Neural progenitor cell (in vitro differentiated cells): ENCODE results near the gene INO80.

Source experiments
- CTCF ChIP-seq: fragments of 200-600 bp; sonication (generic); IDR thresholded peaks from 2 replicates; pipeline ENCODE4 v1.5.1; 2017; ENCODE audit warnings: antibody characterized with exemption, mild to moderate bottlenecking
- EZH2phosphoT487 ChIP-seq: fragments of 200-600 bp; sonication (generic); IDR thresholded peaks from 2 replicates; pipeline ENCODE4 v1.6.1; 2017; ENCODE audit warnings: antibody characterized with exemption

- no peak for TF ChIP-seq CTCF
- no peak for TF ChIP-seq EZH2phosphoT487
These were observed 38.3 kb upstream of the INO80 start for GRCh38 chr15:41154412-41154811.
